GM19452 (cell line): ENCODE data around the gene CALHM2.

Experiments used
- ATAC-seq: cut with Tn5 transposase; IDR thresholded peaks from one replicate; pipeline ENCODE4 v1.9.1; 2021; ENCODE audit not compliant: unreplicated experiment

Gene CALHM2

DNA sequence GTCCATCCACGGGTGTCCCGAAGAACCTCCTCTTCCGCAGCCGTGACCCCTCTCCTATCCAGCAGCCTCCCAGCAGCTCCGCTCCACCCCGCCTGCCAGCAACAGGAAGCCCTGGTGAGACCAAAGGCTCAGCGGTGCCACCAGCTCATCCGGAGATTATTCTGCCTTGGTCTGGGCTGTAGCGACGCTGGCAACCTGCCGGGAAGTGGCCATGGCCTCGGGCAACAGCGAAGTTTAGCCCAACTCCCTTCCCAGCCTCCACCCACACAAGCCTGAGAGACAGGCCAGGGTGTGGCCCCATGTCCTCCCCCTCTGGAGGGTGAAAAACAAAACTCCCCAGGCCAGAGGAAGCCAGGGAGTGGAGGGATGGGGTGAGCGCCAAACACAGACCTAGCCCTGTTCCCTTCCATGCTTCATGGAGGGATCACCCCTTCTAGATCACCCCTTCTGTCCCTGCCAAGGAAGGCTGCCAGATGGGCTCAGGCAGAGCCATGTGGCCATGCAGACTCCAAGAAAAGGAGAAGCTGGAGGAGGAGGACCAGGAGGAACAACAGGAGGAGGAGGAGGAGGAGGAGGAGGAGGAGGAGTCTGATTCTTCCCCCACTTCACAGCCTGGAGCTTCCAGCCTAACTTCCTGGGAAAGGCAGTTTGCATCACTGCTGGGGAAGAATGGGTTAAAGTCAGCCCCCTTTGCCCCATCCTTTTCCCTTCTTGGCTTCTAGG is 918 bp downstream of the CALHM2 start:
- ATAC-seq: no peak

DNA sequence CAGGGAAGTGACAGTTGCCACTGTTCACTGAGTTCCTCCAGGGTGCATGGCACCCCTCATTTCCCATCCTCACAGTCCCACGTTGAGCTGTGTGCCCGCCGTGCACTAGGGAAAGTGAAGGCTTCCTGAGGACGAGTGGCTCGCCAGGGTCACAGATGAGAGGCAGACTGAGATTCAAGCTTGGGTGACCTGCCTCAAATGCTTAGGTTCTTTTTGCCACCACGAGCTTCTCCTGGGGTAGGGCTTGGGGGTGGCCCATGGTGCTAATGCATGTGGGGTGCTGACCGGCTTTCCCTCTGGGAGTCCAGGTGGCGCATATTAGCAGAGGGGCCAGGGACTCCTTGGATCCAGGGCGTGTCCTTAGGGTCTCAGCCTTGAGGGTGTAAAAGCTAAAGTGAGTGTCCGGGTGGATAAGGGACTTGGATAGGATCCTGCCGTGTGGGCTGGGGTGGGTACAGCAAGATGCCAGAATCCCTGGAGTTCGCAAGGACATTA is 1.9 kb downstream of the CALHM2 start:
- no peak for ATAC-seq

DNA sequence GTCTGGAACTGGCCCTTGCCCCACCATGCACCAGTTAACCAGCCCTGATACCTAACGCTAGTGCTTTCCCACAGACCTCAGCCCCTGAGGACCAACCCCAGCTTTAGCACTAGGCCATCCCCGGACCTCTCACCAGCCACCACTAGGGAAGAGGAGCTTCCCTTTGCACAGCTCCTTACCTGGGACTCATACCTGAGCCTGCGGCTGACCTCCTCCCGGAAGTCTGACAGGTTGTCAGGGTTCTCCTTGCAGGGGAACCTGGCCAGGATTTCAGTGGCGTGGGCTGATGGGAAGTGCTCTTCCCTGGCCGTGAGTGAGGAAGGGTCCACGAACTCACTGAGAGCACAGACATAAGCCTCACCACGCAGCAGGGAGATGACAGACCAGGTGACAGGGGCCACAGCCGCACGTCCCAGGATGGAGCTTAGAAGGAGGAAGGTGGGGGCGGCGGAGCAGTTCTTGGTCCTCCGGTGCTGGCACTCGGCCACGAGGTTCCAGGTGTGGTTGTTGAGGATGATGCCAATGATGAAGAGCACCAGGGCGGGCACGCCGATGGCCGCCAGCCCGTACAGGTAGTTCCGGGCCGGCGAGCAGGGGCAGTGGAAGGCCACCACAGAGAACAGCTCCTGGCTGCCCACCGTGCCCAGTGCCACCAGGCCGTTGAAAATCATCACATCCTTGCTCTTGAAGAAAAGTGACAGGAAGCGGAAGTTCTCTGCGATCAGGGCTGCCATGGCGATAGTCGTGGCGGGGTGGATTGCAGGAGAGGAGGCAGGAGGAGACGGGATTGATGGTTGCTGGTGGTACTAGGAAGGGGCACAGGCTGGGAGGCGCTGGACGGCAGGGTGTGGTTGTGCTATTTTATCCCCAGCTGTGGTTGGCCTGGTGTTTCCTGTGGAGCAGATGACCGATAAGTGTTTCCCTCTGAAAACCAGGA is 2.7 kb downstream of the CALHM2 start:
- ATAC-seq: no peak

DNA sequence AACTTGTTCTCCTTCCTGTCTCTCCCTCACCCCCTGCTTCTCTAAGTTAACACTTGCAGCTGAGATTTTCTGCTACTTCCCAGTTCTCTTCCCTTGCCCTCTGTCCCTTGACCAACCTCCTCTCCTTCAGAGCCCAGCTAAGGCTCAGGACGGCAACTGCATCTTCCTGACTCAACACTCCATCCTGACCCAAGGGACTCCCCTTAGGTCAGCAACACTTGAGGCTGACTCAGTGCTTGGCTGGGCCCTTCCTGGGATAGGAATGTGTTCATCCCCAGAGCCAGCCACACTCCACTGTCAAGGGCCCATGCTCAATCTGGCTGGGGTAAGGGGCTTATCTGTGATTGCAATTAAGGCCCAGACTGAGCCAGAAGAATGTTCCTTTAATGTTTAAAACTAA is 3.4 kb downstream of the CALHM2 start:
- no peak for ATAC-seq

DNA sequence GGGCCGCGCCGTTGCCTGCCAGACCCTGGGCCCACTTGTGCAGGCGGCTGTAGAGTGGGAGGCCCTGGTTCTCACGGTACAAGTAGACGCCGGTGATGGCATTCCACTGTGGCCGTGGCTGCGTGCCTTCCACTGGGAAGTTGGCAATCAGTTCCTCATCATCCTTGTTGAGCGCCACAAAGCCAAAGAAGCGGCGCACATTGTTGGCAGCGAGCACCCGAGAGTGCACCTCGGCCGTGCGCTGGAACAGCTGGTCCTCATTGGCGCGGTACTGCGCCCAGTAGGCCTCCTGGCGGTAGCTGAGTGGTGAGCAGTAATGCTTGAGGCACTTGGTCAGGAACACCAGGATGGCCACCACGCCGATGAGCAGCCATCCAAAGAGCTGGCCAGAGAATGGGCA is 5.0 kb downstream of the CALHM2 start:
- ATAC-seq: no peak

DNA sequence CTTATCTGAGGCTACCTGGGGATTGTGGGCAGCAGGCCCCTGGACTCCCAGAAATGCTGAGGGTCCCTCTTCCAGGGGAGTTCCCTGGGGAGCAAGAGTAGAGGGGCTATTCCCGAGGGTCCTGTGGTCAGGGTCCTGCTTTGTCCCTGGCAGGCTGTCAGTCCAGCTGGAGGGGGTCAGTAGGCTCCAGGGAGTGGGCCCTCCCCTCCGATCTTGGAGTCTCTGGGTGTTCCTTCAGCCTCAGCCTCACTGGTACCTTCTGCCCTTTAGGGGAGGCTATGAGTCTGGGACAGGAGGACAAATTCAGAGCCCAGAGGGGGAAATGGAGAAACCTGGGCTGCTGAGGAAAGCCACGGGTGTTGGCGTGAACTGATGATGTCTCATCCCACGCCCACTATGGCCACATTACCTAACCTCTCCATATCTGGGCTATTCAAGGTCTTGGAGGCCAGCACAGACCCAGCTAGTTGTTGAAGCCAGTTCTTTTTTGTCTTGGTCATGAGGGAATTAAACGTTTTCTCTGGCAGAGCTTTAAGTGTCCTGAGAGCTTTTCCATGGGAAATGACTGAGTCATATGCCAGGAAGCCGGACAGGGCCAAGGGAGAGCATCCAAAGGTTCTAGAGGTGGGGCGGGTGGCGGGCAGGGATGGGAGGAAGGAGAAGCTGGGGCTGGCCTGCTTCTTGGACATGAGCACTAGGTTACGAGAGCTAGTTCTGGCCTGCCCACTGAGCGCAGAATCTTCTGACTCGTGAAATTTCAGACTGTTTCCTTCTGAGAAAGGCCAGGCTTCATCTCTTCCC is 6.2 kb downstream of the CALHM2 start:
- ATAC-seq: no peak

DNA sequence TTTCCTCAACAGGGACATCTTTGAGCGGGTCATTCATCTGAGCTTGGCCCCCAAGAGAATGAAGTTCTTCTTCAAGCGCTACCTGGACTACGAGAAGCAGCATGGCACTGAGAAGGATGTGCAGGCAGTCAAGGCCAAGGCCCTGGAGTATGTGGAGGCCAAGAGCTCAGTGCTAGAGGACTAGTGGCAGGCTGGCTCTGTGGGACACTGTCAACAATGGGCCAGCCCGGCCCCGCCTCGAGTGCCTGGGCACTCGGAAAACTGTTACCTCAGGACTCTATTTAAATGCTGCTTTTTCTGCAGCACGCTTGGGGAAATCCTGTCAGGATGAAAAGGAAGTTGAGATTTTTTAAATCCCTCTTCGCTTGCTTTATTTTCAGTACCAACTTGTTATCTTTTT is 6.8 kb downstream of the CALHM2 start:
- ATAC-seq: no peak

DNA sequence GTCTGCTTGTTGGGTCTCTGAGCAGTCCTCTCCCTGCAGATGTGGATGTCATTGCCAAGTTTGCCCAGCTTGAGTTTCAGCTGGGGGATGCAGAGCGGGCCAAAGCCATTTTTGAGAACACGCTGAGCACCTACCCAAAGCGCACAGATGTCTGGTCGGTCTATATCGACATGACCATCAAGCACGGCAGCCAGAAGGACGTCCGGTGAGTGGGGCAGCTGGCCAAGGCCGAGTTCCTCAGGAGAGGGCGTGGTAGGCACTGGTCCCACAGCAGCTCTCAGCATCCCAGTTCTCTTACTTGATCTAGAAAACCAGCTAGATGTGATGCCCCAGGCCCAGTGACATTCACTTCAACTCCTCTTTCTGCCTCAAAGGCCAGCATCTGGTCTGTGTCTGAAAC is 7.7 kb downstream of the CALHM2 start:
- no peak for ATAC-seq

DNA sequence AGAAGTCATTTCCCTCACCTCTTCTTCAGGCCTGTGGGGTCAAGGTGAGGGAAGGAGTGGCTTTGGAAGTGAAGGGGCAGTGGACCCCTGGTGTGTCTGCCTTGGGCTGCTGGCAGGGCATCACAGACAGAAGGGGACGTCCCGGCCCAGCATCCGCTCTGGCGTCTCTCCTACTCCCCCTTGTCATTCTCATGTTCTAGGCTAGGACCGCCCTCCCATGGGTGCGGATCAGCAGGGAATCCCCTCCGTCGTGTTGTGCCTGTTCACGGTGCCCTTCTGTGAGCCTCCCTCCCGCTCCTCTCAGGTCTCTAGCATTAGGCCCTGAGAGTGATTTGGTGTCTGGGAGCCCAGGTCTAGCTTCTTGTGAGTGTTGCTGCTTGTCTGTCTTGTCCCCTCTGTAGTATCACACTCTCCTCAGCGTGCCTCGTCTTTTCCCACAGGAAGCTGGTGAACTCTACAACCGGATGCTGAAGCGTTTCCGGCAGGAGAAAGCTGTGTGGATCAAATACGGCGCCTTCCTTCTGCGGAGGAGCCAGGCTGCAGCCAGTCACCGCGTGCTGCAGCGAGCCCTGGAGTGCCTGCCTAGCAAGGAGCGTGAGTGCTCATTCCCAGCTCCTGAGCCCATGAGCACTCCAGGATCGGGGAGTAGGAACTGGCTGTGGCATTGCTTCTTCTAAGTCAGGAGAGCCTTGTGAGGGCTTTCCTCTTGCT is 8.5 kb downstream of the CALHM2 start:
- ATAC-seq: no peak

DNA sequence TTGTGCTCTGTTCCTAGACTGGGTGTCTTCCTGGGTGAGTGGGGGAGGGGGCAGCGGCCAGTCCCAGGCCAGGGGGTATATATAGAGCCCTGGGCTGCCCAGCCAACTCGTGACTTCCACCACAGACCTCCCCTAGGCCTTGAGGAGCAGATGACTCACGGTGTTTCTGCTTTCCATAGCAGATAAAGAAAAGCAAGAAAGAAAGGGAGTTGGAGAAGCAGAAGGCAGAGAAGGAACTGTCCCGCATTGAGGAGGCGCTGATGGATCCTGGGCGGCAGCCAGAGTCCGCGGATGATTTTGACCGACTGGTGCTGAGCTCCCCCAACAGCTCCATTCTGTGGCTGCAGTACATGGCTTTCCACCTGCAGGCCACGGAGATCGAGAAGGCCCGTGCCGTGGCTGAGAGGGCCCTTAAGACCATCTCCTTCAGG is 10.1 kb downstream of the CALHM2 start:
- no peak for ATAC-seq

DNA sequence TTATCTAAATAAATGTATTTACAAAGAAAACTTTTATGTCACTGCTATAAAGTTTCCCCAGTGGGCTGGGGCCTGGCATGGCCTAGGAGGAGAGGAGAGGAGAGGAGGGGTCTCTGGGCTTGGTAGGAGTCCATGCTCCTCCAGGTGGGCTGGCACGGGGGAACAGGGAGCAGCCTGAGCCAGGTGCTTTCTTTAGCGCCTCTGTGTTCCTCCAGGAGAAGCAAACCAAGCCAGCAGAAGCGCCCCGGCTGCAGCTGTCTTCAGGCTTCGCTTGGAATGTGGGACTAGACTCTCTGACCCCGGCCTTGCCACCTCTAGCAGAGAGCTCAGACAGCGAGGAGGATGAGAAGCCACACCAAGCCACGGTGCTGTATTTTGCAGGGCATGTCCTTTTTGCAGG is 10.6 kb downstream of the CALHM2 start:
- no peak for ATAC-seq

DNA sequence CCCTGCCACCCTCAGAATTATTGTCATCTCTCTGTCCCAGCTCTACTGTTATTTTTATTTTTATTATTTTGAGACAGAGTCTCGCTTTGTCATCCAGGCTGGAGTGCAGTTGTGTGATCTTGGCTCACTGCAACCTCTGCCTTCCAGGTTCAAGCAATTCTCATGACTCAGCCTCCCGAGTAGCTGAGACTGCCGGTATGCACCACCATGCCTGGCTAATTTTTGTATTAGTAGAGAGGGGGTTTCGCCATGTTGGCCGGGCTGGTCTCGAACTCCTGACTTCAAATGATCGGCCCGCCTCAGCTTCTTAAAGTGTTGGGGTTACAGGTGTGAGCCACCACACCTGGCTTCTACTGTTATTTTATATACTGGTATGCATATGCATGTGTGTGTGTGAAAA is 11.0 kb downstream of the CALHM2 start:
- ATAC-seq: no peak

DNA sequence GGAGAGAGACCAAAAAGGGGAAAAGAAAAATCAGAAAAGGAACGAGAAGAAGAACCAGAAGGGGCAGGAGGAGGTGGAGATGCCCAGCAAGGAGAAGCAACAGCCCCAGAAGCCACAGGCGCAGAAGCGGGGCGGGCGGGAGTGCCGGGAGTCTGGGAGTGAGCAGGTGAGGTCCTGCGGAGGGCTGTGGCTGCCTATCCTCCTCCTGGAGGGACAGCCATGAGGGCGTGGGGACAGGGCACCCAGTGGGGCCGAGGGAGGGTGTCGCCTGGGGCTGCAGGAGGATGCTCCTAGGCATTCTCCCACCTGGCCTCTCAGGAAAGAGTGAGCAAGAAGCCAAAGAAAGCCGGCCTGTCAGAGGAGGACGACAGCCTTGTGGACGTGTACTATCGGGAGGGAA is 11.8 kb downstream of the CALHM2 start:
- ATAC-seq: no peak

DNA sequence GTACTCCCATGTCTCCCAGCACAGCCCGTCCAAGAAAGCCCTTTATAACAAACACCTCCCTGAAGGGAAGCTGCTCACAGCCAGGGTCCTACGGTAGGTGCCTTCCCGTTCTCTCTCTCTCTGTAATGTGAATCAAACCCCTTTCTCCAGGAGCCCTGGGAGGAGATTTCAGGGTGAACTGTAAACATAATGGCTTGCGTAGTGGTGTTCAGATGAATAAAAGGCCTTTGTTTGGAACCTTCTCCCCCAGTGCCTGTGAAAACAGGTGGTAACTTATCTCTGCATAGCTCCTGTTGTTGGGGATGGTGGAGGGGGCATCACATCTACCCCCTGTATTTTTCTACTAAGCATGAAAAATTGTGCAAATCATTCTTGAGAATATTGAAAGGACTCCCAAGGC is 12.4 kb downstream of the CALHM2 start:
- ATAC-seq: no peak

DNA sequence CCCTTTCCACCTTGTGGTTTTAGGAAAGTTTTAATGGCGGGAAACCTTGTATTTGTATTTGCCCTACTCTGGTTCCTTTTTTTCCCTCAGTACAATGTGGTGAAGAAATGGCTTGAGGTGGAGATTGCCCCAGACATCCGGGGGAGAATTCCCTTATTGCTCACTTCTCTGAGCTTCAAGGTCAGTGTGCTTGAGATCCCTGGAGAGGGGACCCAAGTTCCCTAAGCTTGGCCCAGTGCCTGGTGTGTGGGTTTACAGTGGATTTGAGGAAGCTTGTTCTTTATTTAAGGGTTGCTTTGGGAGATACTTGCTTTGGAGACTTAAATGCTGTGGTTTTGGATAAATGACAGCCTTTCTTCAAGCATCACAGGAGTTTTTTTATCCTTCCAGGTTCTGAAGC is 18.3 kb downstream of the CALHM2 start:
- no peak for ATAC-seq

DNA sequence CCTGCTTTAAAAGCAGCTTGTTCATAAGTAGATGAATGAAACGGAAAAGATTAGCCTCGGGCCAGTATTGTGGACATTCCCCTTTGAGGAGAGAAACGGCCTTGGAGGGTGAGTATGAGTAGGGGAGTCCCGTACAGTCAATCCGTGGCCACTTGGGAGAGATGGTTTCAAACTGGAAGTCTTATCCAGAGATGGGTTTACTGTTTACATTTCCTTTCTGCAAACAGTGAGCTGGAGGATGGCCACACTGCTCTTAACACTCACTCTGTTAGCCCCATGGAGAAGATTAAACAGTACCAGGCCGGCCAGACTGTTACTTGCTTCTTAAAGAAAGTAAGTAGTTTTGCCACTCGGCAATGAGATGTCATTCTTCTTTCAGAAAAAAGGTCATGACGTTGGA is 20.3 kb downstream of the CALHM2 start:
- ATAC-seq: no peak

DNA sequence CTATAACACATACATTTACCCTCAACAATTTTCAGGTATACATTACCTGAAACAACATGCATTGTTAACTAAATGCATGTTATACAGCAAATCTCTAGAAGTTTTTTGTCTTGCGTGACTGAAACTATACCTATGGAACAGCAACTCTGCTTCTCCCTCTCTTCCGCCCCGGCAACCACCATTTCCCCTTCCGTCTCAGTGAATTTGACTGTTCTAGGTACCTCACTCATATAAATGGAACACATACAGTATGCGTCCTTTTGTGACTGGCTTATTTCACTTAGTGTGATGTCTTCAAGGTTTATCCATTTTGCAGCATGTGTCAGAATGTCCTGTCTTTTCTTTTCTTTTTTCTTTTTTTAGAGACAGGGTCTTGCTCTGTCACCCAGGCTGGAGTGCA is 22.5 kb downstream of the CALHM2 start:
- ATAC-seq: no peak

DNA sequence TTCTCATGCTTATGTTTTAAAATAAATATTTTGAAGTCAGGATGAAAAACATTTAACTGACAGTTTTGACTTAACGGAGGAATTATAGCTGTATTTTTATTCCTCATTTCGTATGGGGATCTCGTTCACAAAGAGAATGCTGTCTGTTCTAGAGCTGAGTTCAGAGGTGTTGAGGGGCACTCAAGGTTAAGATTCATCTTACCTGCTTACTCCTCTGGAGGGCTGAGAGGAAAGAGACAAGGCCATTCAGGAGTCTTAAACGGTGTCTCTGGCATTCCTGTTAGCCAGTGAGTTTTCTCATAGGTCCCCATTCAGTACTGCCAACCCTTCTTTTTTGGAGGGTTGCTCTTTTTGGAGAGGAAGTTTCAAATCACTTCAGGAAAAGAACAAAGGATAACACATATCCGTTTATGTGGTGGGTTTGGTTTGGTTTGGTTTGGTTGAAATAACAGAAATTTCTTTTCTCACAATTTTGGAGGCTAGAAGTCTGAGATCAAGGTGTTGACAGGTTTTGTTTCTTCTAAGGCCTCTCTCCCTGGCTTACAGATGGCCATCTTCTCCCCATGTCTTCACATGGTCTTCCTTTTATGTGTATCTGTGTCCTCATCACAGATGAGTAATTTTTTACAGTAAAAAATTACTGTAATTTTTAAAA is 23.1 kb downstream of the CALHM2 start:
- ATAC-seq: no peak

DNA sequence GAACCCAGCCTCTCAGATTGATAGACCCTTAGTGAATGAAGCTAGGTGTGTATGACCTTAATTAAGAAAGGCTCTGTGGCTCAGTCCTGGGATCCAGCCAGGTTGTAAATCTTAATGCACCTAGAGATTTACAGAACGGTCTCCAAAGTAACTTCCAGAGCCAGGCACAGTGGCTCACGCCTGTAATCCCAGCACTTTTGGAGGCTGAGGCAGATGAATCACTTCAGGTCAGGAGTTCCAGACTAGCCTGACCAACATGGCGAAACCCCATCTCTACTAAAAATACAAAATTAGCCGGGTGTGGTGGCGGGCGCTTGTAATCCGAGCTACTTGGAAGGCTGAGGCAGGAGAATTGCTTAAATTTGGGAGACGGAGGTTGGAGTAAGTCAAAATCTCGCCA is 24.3 kb downstream of the CALHM2 start:
- no peak for ATAC-seq

DNA sequence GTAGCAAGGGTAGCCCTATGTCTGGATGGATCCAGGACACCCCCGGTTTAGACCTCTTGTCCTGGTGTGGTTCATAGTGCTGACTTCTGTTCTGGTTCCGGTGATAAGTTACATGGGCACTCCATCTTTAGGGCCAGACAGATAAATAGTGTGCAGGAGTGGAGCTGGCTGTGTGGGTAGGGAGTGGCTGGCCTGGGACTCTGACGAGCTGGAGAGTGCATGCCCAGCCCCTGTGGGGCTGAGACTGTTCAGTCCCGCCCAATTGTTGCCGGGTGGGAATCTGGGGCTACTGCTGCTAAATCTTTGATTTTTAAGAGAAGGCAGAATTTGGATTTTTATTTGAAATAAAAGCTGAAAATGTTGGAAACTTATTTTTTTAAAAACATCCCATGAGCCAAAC is 28.4 kb downstream of the CALHM2 start:
- no peak for ATAC-seq
